ENCODE measurements around the gene ADM2.

The ADM2 gene

GRCh38 chr22:50479721-50480120 lies 1.6 kb upstream of the ADM2 start:
- no peak overlapping the region for H3K4me3 ChIP-seq (ENCODE audit: low read depth, low read length)
- no peak for TF ChIP-seq CTCF (IDR thresholded peaks at IDR 0.05; ENCODE audit: low read depth, low read length, missing control alignments)
- in situ Hi-C loops (cut with HindIII; ENCODE audit: low sequenced_read_pairs): loop anchor here (10.0 kb wide), 1 partner anchor 125 kb away; no protein-coding TSS in a partner anchor
- no peak for DNase-seq (ENCODE audit: low read depth)

- TF ChIP-seq CTCF (IDR thresholded peaks at IDR 0.05; ENCODE audit: low read depth, low read length, missing control alignments): no peak
- in situ Hi-C loops (cut with HindIII; ENCODE audit: low sequenced_read_pairs): loop anchor here (10.0 kb wide), 1 partner anchor 126 kb away; no protein-coding TSS in a partner anchor
- DNase-seq (ENCODE audit: low read depth): no peak
- peak overlapping the region; percentile 34 for H3K4me3 ChIP-seq (ENCODE audit: low read depth, low read length)
These were observed 301 bp upstream of the ADM2 start for GRCh38 chr22:50481045-50481439.

GRCh38 chr22:50482107-50483074 lies 1.0 kb downstream of the ADM2 start:
- no peak for TF ChIP-seq CTCF (IDR thresholded peaks at IDR 0.05; ENCODE audit: low read depth, low read length, missing control alignments)
- peak overlapping the region; percentile 34 for H3K4me3 ChIP-seq (ENCODE audit: low read depth, low read length)
- in situ Hi-C loops (cut with HindIII; ENCODE audit: low sequenced_read_pairs): loop anchor here (10.0 kb wide), 1 partner anchor 128 kb away; no protein-coding TSS in a partner anchor
- no peak for DNase-seq (ENCODE audit: low read depth)

GRCh38 chr22:50483106-50483505 lies 1.8 kb downstream of the ADM2 start:
- no peak for DNase-seq (ENCODE audit: low read depth)
- H3K4me3 ChIP-seq (ENCODE audit: low read depth, low read length): no peak overlapping the region
- TF ChIP-seq CTCF (IDR thresholded peaks at IDR 0.05; ENCODE audit: low read depth, low read length, missing control alignments): no peak
- in situ Hi-C loops (cut with HindIII; ENCODE audit: low sequenced_read_pairs): loop anchor here (10.0 kb wide), 1 partner anchor 128 kb away; no protein-coding TSS in a partner anchor

GRCh38 chr22:50483556-50483955 lies 2.2 kb downstream of the ADM2 start:
- no peak for DNase-seq (ENCODE audit: low read depth)
- TF ChIP-seq CTCF (IDR thresholded peaks at IDR 0.05; ENCODE audit: low read depth, low read length, missing control alignments): no peak
- H3K4me3 ChIP-seq (ENCODE audit: low read depth, low read length): no peak overlapping the region
- in situ Hi-C loops (cut with HindIII; ENCODE audit: low sequenced_read_pairs): loop anchor here (10.0 kb wide), 1 partner anchor 129 kb away; no protein-coding TSS in a partner anchor

- TF ChIP-seq CTCF (IDR thresholded peaks at IDR 0.05; ENCODE audit: low read depth, low read length, missing control alignments): no peak
- no peak for DNase-seq (ENCODE audit: low read depth)
- in situ Hi-C loops (cut with HindIII; ENCODE audit: low sequenced_read_pairs): loop anchor here (10.0 kb wide), 1 partner anchor 129 kb away; no protein-coding TSS in a partner anchor
- no peak overlapping the region for H3K4me3 ChIP-seq (ENCODE audit: low read depth, low read length)
These were observed 2.9 kb downstream of the ADM2 start for GRCh38 chr22:50483977-50484853.

All from astrocyte of the cerebellum (primary cell).